Psoas muscle (tissue), 8 donors: ENCODE results near the gene SPSB4. TPM values are rescaled to one million over a fixed set of nuclear protein-coding genes. Genes with fewer than 3 reads are reported as not detected.

Experiments used
- ATAC-seq, 4 donors: fragments of 200-7000 bp; cut with Tn5 transposase; one replicate each; pipeline ENCODE4 v1.9.1; 2020; ENCODE audit warnings: moderate library complexity in 3 of 4, mild to moderate bottlenecking in 2 of 4
- DNase-seq, 2 donors: peaks; one replicate each; pipeline ENCODE4 v3.0.0-alpha.2; 2020
- H3K27ac ChIP-seq: fragments of 200-600 bp; one replicate; pipeline ENCODE4 v1.8.0; 2022
- H3K27me3 ChIP-seq, 3 donors: fragments of 200-600 bp in 1 of 3; one replicate each; pipeline versions ENCODE4 v1.6.1 to v1.8.0; 2013 to 2022; ENCODE audit warnings: low read length in 2 of 3, mild to moderate bottlenecking in 2 of 3, moderate library complexity in 1 of 3; ENCODE audit not compliant: insufficient read depth in 3 of 3
- H3K36me3 ChIP-seq, 2 donors: fragments of 200-600 bp in 1 of 2; one replicate each; pipeline versions ENCODE4 v1.6.1 to v1.8.0; 2013 to 2022; ENCODE audit warnings: low read depth in 1 of 2, mild to moderate bottlenecking in 1 of 2, moderate library complexity in 1 of 2; ENCODE audit not compliant: insufficient read depth in 1 of 2
- H3K4me1 ChIP-seq: fragments of 200-600 bp; one replicate; pipeline ENCODE4 v1.8.0; 2022
- H3K4me3 ChIP-seq: fragments of 200-600 bp; one replicate; pipeline ENCODE4 v1.8.0; 2022; ENCODE audit warnings: mild to moderate bottlenecking
- H3K9me3 ChIP-seq: fragments of 200-600 bp; one replicate; pipeline ENCODE4 v1.8.0; 2022
- CTCF ChIP-seq: fragments of 200-600 bp; IDR thresholded peaks from one replicate; pipeline ENCODE4 v1.8.0; 2022; ENCODE audit warnings: antibody characterized with exemption
- WGBS, 3 donors: extraction: QIAGEN DNeasy Blood & Tissue Kit; methylation state at CpG; one replicate each; pipeline versions ENCODE4 v1.1.6 to v1.1.7; 2013; 5-methylcytosine and 5-hydroxymethylcytosine counted together
- intact Hi-C, 2 donors: fragments of 100-400 bp; cut with DNase I; formaldehyde crosslinking; loops; one replicate each; pipeline versions ENCODE4 v1.11.0 to v1.14.2; 2022
- polyA plus RNA-seq, 3 donors: library from polyadenylated mRNA; stranded (reverse); fragments of 200-250 nt; gene quantifications; one replicate each; pipeline ENCODE4 v1.2.3, GENCODE V29; 2013
- total RNA-seq, 4 donors: library from RNA; stranded (reverse); fragmentation: NEBNext Ultra II Directional in 2 of 4; extraction: Animal tissue kit (Norgen Biotek cat#: 25700) in 2 of 4; gene quantifications; one replicate each; pipeline versions ENCODE4 v1.2.1 to v1.2.4, GENCODE V29; 2021 to 2023
- donor health status: healthy with polysubstance abuse.
- donor health status: DM: no; HTN: no; CAD: no; lungs with moderate emphysema.
- donor health status: Bipolar disorder and iron deficiency.
- donor health status: healthy.
- donor health status: DM: yes; HTN: yes; CAD: no.
- donor health status: DM: no; HTN: no; CAD: no.
- donor health status: DM: no; HTN: no; CAD: no.
- donor health status: DM: yes; HTN: yes; CAD: no.

SPSB4 gene
- total and polyA plus RNA-seq, 7 donors = 0.39 to 1.9 (median 0.59) TPM

GRCh38 chr3:141076036-141076773 lies 25.1 kb downstream of the SPSB4 start:
- DNase-seq = no peak
- intact Hi-C loops = no loop called here
- 46 to 70% (median 47%) methylated on average over 12 of the region's 12 CpGs for WGBS, 3 donors

GRCh38 chr3:141076797-141077571 lies 25.8 kb downstream of the SPSB4 start:
- no peak for TF ChIP-seq CTCF
- intact Hi-C loops = no loop called here
- Histone ChIP-seq H3K27me3 (no peaks in the 10 kb centered on the region), H3K4me1 (peaks cover 25% of the 10 kb centered on the region), H3K4me3 (peak overlapping the region; percentile 51), H3K9me3 (no peaks in the 10 kb centered on the region), H3K27ac (peak overlapping the region; percentile 41), H3K36me3 (no peaks in the 10 kb centered on the region)
- 12 to 21% (median 13%) methylated on average over 23 of the region's 23 CpGs for WGBS, 3 donors
- DNase-seq (peak; percentile 51 to 69), ATAC-seq (peak; percentile 79 to 87 (median 84))

More at GRCh38 chr3:141076036-141076773, 25.1 kb downstream of the SPSB4 start:
- H3K4me1 ChIP-seq = peaks cover 25% of the 10 kb centered on the region
- no peak for TF ChIP-seq CTCF
- H3K27me3 ChIP-seq = no peaks in the 10 kb centered on the region
- H3K4me3 ChIP-seq = peak overlapping the region; percentile 51
- peak in 3 of 4 donors; percentile 22 to 28 (median 26) for ATAC-seq
- H3K9me3 ChIP-seq = no peaks in the 10 kb centered on the region
- no peaks in the 10 kb centered on the region for H3K36me3 ChIP-seq
- H3K27ac ChIP-seq = peak overlapping the region; percentile 41

GRCh38 chr3:141077631-141078030 lies 26.5 kb downstream of the SPSB4 start:
- Histone ChIP-seq H3K36me3 (no peaks in the 10 kb centered on the region), H3K9me3 (no peaks in the 10 kb centered on the region), H3K4me3 (peak overlapping the region; percentile 51), H3K27me3 (no peaks in the 10 kb centered on the region), H3K27ac (no peak overlapping the region), H3K4me1 (peaks cover 25% of the 10 kb centered on the region)
- no peak for TF ChIP-seq CTCF
- DNase-seq = no peak
- intact Hi-C loops = no loop called here
- WGBS, 3 donors = 63 to 85% (median 76%) methylated on average over 4 to 6 of the region's 6 CpGs
- peak in 1 of 4 donors; percentile 19 for ATAC-seq

GRCh38 chr3:141078200-141078599 lies 27.1 kb downstream of the SPSB4 start:
- 22 to 52% (median 40%) methylated on average over 3 of the region's 3 CpGs for WGBS, 3 donors
- intact Hi-C loops = no loop called here
- no peak for TF ChIP-seq CTCF
- Histone ChIP-seq H3K27ac (no peak overlapping the region), H3K9me3 (no peaks in the 10 kb centered on the region), H3K4me1 (peaks cover 26% of the 10 kb centered on the region), H3K36me3 (no peaks in the 10 kb centered on the region), H3K4me3 (no peak overlapping the region), H3K27me3 (no peaks in the 10 kb centered on the region)
- peak in 1 of 4 donors; percentile 34 for ATAC-seq
- no peak for DNase-seq
